GM21825 (cell line): ENCODE data around the gene RAB11FIP3.
A peak's percentile ranks its signal among the peaks of the same experiment; 100 is the strongest.
"Not testable (repeated sequence)": the region's sequence is repeated elsewhere in the genome, so short reads cannot be mapped to it uniquely, and the experiment has no call there.

Experiments used
- ATAC-seq: cut with Tn5 transposase; IDR thresholded peaks from one replicate; pipeline ENCODE4 v1.9.1; 2021; ENCODE audit warnings: mild to moderate bottlenecking, moderate library complexity; ENCODE audit not compliant: unreplicated experiment

Gene RAB11FIP3

GRCh38 chr16:415170-415498, 10.3 kb upstream of the RAB11FIP3 start:
- not testable (repeated sequence) for ATAC-seq

GRCh38 chr16:422179-422578, 3.3 kb upstream of the RAB11FIP3 start:
- not testable (repeated sequence) for ATAC-seq

DNA sequence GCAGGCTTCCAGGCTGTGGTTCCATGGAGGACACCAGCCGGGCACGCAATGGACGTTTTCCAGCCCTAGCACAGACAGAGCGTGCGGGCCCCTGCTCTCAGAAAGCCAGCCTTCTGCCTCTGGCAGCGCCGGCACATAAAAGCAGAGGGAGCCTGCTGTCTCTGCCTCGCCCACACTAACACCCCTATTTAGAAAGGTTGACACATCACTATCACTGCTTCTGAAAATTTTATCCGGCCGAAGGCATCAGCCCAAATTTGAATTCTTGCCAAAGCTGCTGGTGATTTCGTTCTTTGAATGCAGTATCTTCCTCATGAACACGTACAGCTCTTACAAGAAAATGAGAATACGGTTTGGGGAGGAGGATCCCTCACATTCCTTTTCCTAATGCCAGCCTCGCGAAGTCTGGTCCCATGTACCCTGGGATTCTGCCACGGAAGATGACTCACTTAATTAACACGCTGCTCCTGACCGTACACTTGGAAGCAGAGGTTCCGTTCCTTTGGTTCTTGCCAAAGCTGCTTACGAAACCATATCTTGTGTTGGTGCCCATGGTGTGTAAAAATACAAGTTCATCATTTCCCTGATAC, 1.3 kb upstream of the RAB11FIP3 start:
- ATAC-seq = no peak

- ATAC-seq = no peak
Measured at GRCh38 chr16:424623-425081, 797 bp upstream of the RAB11FIP3 start.

- peak; percentile 27 for ATAC-seq
Measured at GRCh38 chr16:425740-426114, 278 bp downstream of the RAB11FIP3 start.

- peak; percentile 9 for ATAC-seq
Measured at GRCh38 chr16:426115-426905, 861 bp downstream of the RAB11FIP3 start.

DNA sequence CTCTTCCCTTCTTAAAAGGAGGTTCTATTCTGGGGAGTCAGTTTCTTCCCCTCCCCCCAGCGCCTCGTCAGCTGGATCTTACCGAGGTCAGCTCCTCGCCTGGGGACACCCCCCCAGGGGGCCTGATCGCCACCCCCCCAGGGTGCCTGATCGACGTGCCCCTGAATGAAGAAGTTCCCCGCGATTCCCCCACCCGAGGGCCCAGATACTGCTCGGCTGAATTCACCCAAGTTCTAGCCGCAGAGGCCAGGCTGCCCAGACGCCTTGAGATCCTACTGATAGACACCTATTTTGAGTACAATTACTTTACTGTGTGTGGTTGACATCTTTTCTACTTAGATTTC, 1.4 kb downstream of the RAB11FIP3 start:
- ATAC-seq = no peak

DNA sequence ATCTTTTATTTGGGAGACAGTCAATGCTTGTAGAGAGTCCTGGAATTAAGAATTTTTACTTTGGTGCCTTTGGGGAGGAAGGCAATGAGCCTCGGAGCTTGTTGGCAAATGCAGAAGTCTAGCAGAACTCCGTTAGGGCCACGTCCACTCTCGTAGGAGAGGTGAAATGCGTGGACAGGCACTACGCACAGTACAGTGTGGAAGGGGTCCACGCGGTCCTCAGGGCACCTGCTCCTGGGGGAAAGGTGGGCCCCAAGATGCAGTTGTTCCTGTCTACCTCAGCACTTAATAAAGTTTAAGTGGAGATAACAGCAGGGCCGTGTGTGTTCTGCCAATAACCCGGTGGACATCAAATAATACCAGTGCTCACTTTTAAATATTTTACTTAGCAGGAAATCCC, 1.8 kb downstream of the RAB11FIP3 start:
- ATAC-seq = no peak

GRCh38 chr16:430904-431303, 5.5 kb downstream of the RAB11FIP3 start:
- no peak for ATAC-seq

- no peak for ATAC-seq
Measured at GRCh38 chr16:440627-441026, 15.2 kb downstream of the RAB11FIP3 start.

- no peak for ATAC-seq
Measured at GRCh38 chr16:441447-441846, 16.0 kb downstream of the RAB11FIP3 start.

- ATAC-seq = no peak
Measured at GRCh38 chr16:442976-443375, 17.5 kb downstream of the RAB11FIP3 start.

DNA sequence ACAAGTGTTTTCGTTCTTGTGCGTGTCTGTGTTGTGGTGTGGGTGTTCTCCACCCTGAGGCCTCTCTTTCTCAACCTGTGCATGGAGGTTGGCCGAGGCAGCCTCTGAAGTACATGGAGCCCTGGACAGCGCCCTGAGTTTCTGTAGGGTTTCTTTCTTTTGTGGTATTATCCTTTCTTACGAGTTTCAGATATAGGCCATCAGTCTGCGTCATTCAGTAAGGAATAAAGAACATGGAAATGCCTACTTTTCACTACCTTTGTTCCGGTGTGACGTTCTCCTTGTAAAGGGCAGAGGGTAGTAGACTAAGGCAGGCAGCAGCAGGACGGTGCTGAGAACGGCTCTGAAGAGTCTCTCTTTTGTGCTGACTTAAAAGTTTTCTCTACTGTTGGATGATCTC, 18.6 kb downstream of the RAB11FIP3 start:
- no peak for ATAC-seq

DNA sequence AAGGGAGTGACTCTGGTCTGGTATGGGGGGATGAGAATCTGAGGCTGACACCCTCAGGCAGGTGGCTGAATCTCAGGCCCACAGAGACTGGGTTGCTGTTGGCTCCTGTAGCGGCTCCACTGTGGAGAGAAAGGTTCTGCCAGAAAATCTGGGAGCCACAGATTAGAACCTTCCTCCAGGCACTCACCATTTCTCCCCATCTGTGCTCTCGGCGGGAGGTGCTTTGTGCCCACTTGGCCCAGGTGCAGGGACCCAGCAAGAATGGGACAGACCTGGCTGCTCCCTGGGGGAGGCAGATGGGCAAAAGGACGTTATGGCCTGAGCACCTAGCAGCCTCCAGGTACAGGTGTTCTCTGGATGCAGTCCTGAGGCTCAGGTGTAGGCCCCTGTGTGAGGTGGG, 20.1 kb downstream of the RAB11FIP3 start:
- no peak for ATAC-seq

DNA sequence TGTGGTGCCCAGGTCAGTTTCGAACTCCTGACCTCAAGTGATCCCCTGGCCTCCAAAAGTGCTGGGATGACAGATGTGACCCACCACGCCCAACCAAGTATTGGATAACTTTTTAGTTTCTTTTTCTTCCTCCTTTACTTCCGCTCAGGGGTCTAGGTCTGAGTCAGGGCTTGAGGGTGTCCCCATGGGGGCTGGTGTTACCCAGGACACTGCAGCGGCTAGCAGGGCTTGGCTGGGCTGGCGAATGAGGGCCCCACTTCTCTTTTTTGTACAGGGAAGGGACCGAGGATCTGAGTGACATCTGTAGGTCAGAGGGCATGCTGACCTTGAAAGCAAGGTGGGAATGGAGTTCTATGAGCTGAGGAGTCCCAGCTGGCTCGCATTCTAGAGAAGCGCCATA, 24.9 kb downstream of the RAB11FIP3 start:
- ATAC-seq = no peak

GRCh38 chr16:450785-451512, 25.5 kb downstream of the RAB11FIP3 start:
- ATAC-seq = no peak

DNA sequence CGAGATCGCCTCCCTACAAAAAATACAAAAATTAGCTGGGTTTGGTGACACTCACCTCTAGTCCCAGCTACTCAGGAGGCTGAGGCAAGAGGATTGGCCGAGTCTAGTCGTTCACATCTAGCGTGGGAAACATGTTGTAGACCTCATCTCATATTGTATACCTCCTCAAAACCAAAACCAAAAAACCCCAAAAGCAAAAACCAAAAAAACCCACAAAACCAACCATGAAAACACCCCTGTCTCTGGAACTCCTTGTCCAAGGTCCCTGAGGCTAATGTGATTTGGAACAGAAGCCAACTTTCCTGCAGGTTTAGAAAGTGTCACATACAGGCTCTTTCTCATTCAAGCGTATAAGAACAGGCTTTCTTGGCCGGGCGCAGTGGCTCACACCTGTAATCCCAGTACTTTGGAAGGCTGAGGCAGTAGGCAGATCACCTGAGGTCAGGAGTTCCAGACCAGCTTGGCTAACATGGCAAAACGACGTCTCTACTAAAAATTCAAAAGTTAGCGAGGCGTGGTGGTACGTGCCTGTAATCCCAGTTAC, 29.0 kb downstream of the RAB11FIP3 start:
- ATAC-seq = no peak

DNA sequence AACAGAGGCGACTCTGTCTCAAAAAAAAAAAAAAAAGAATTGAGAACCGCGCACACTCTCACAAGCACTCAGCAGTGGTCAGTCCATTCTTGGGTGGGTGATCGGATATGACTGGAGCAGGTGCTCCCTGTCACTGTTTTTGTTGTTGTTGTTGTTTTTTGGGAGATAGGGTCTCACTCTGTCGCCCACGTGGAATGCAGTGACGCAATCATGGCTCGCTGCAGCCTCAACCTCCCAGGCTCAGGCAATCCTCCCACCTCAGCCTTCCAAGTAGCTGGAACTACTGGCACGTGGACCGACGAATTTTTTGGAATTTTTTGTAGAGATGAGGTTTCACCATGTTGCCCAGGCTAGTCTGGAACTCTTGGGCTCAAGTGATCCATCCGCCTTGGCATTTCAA, 30.0 kb downstream of the RAB11FIP3 start:
- no peak for ATAC-seq

GRCh38 chr16:456891-457483, 31.5 kb downstream of the RAB11FIP3 start:
- ATAC-seq = no peak

- ATAC-seq = no peak
Measured at GRCh38 chr16:457732-458400, 32.4 kb downstream of the RAB11FIP3 start.

GRCh38 chr16:459761-460160, 34.3 kb downstream of the RAB11FIP3 start:
- ATAC-seq = no peak
